H9 (cell line): ENCODE data around the gene PDE8A. TPM values are rescaled to one million over a fixed set of nuclear protein-coding genes. Genes with fewer than 3 reads are reported as not detected.
A peak's percentile ranks its signal among the peaks of the same experiment; 100 is the strongest.

Experiments used
- DNase-seq: peaks from one replicate; pipeline ENCODE4 v3.0.0-alpha.2; 2017
- H2AFZ ChIP-seq: one replicate; pipeline ENCODE4 v1.6.1; 2013; ENCODE audit warnings: mild to moderate bottlenecking, low read length, control low read depth, moderate library complexity
- H2AK5ac ChIP-seq: 2 replicates; pipeline ENCODE4 v1.6.1; 2013; ENCODE audit warnings: low read length, control low read depth, mixed read lengths; ENCODE audit not compliant: insufficient read length
- H2BK120ac ChIP-seq: one replicate; pipeline ENCODE4 v1.6.1; 2013; ENCODE audit warnings: low read depth, mild to moderate bottlenecking, low read length, control low read depth, inconsistent platforms; ENCODE audit not compliant: poor library complexity, severe bottlenecking
- H2BK12ac ChIP-seq: 2 replicates; pipeline ENCODE4 v1.6.1; 2013; ENCODE audit warnings: low read length, control low read depth, mixed read lengths, low read depth; ENCODE audit not compliant: insufficient read length
- H2BK15ac ChIP-seq: 2 replicates; pipeline ENCODE4 v1.6.1; 2013; ENCODE audit warnings: low read depth, low read length, control low read depth
- H2BK20ac ChIP-seq: one replicate; pipeline ENCODE4 v1.6.1; 2013; ENCODE audit warnings: low read depth, mild to moderate bottlenecking, low read length, control low read depth, inconsistent platforms; ENCODE audit not compliant: poor library complexity, severe bottlenecking
- H2BK5ac ChIP-seq: 2 replicates; pipeline ENCODE4 v1.6.1; 2013; ENCODE audit warnings: low read length, control low read depth, mixed read lengths; ENCODE audit not compliant: insufficient read length
- H3K14ac ChIP-seq: 2 replicates; pipeline ENCODE4 v1.6.1; 2013; ENCODE audit warnings: low read length, control low read depth; ENCODE audit not compliant: insufficient read depth
- H3K18ac ChIP-seq: 2 replicates; pipeline ENCODE4 v1.6.1; 2013; ENCODE audit warnings: low read depth, mild to moderate bottlenecking, mixed read lengths, low read length, control low read depth; ENCODE audit not compliant: insufficient read length
- H3K23ac ChIP-seq: 2 replicates; pipeline ENCODE4 v1.6.1; 2013; ENCODE audit warnings: low read length, control low read depth, mixed read lengths, low read depth; ENCODE audit not compliant: insufficient read length
- H3K23me2 ChIP-seq: 2 replicates; pipeline ENCODE4 v1.6.1; 2013; ENCODE audit warnings: low read depth, mild to moderate bottlenecking, mixed read lengths, low read length, control low read depth; ENCODE audit not compliant: insufficient read length, poor library complexity, severe bottlenecking
- H3K27ac ChIP-seq: 2 replicates; pipeline ENCODE4 v1.5.1; 2013; ENCODE audit warnings: low read length, control low read depth, mixed read lengths, low read depth; ENCODE audit not compliant: insufficient read length
- H3K27me3 ChIP-seq: 2 replicates; pipeline ENCODE4 v1.6.1; 2013; ENCODE audit warnings: low read length, control low read depth, inconsistent platforms; ENCODE audit not compliant: insufficient read depth
- H3K4ac ChIP-seq: 2 replicates; pipeline ENCODE4 v1.6.1; 2013; ENCODE audit warnings: low read depth, mild to moderate bottlenecking, control low read depth, inconsistent platforms, low read length, moderate library complexity
- H3K4me1 ChIP-seq: 2 replicates; pipeline ENCODE4 v1.6.1; 2013; ENCODE audit warnings: low read length, control low read depth, inconsistent platforms; ENCODE audit not compliant: insufficient read depth
- H3K4me2 ChIP-seq: 2 replicates; pipeline ENCODE4 v1.6.1; 2013; ENCODE audit warnings: low read length, control low read depth, mixed read lengths; ENCODE audit not compliant: insufficient read length, insufficient read depth
- H3K56ac ChIP-seq: 2 replicates; pipeline ENCODE4 v1.6.1; 2013; ENCODE audit warnings: low read depth, mild to moderate bottlenecking, mixed read lengths, low read length, control low read depth; ENCODE audit not compliant: insufficient read length
- H3K79me1 ChIP-seq: 2 replicates; pipeline ENCODE4 v1.6.1; 2013; ENCODE audit warnings: low read depth, mild to moderate bottlenecking, moderate library complexity, low read length, control low read depth, inconsistent platforms; ENCODE audit not compliant: insufficient read depth, poor library complexity, severe bottlenecking
- H3K79me2 ChIP-seq: 2 replicates; pipeline ENCODE4 v1.6.1; 2013; ENCODE audit warnings: low read length, control low read depth, inconsistent platforms; ENCODE audit not compliant: insufficient read depth
- H3K9ac ChIP-seq: 2 replicates; pipeline ENCODE4 v1.6.1; 2013; ENCODE audit warnings: low read length, control low read depth, mixed read lengths; ENCODE audit not compliant: insufficient read length; ENCODE audit errors: extremely low read depth
- H3K9me3 ChIP-seq: one replicate; pipeline ENCODE4 v1.6.1; 2013; ENCODE audit warnings: low read depth, low read length, inconsistent platforms; ENCODE audit not compliant: control insufficient read depth
- H3T11ph ChIP-seq: one replicate; pipeline ENCODE4 v1.6.1; 2013; ENCODE audit warnings: mild to moderate bottlenecking, low read length, control low read depth, inconsistent platforms
- H4K20me1 ChIP-seq: one replicate; pipeline ENCODE4 v1.6.1; 2013; ENCODE audit not compliant: control insufficient read depth, insufficient read length, insufficient read depth
- H4K5ac ChIP-seq: 2 replicates; pipeline ENCODE4 v1.6.1; 2013; ENCODE audit warnings: low read depth, mild to moderate bottlenecking, mixed read lengths, low read length, control low read depth; ENCODE audit not compliant: insufficient read length
- H4K8ac ChIP-seq: replicated peaks from 2 replicates; pipeline ENCODE4 v1.6.1; 2013; ENCODE audit warnings: low read length, control low read depth, mixed read lengths, low read depth; ENCODE audit not compliant: insufficient read length
- H4K91ac ChIP-seq: 2 replicates; pipeline ENCODE4 v1.6.1; 2013; ENCODE audit warnings: low read depth, mild to moderate bottlenecking, moderate library complexity, mixed read lengths, low read length, control low read depth; ENCODE audit not compliant: insufficient read length
- H3K27ac Mint-ChIP-seq, 3 experiments: 2 replicates in 2 of 3; 3 replicates in 1 of 3; pipeline ENCODE4 v1.8.0; 2020 to 2021; ENCODE audit warnings: mixed read lengths in 3 of 3, mild to moderate bottlenecking in 1 of 3, moderate library complexity in 1 of 3
- H3K27me3 Mint-ChIP-seq: 2 replicates; pipeline ENCODE4 v1.8.0; 2021; ENCODE audit warnings: low read depth, mild to moderate bottlenecking, moderate library complexity, mixed read lengths
- H3K36me3 Mint-ChIP-seq, 3 experiments: 2 replicates in 2 of 3; 3 replicates in 1 of 3; pipeline ENCODE4 v1.8.0; 2020 to 2021; ENCODE audit warnings: low read depth in 3 of 3, mixed read lengths in 3 of 3; ENCODE audit not compliant: insufficient read depth in 1 of 3
- H3K4me1 Mint-ChIP-seq, 2 experiments: 2 replicates each; pipeline ENCODE4 v1.8.0; 2020; ENCODE audit warnings: mixed read lengths in 2 of 2
- H3K4me3 Mint-ChIP-seq, 2 experiments: 2 replicates in 1 of 2; 3 replicates in 1 of 2; pipeline ENCODE4 v1.8.0; 2020 to 2021; ENCODE audit warnings: mild to moderate bottlenecking in 2 of 2, mixed read lengths in 2 of 2, moderate library complexity in 1 of 2
- H3K9me3 Mint-ChIP-seq, 2 experiments: 2 replicates in 1 of 2; 3 replicates in 1 of 2; pipeline ENCODE4 v1.8.0; 2020; ENCODE audit warnings: mild to moderate bottlenecking in 2 of 2, mixed read lengths in 2 of 2, moderate library complexity in 1 of 2
- CTCF ChIP-seq: fragments of 200-600 bp; sonication (generic); conservative IDR thresholded peaks from 3 replicates; pipeline ENCODE4 v1.8.0; 2021; ENCODE audit warnings: antibody characterized with exemption, mild to moderate bottlenecking
- WGBS: extraction: QIAGEN DNeasy Blood & Tissue Kit; methylation state at CpG from one replicate; pipeline ENCODE4 v1.1.7; 2013; ENCODE audit warnings: missing lambda C conversion rate, low lambda C conversion rate, mixed read lengths; ENCODE audit not compliant: insufficient read length; ENCODE audit errors: extremely low coverage; 5-methylcytosine and 5-hydroxymethylcytosine counted together
- total RNA-seq: library from RNA; stranded (reverse); gene quantifications from 2 replicates; pipeline ENCODE4 v1.2.1, GENCODE V29; 2021

The PDE8A gene
- total RNA-seq, 1 experiment from 2014 or later: 9.3 TPM

GRCh38 chr15:84961114-84961452 is 20.6 kb upstream of the PDE8A start:
- H3T11ph ChIP-seq: no peak overlapping the region
- H3K56ac ChIP-seq: no peak overlapping the region
- no peak overlapping the region for H3K4ac ChIP-seq
- H3K4me2 ChIP-seq: no peak overlapping the region
- H4K8ac ChIP-seq: no peak overlapping the region
- H3K4me1 Mint-ChIP-seq: peaks cover 24 to 32% of the 10 kb centered on the region in 2 experiments
- no peak overlapping the region for H3K14ac ChIP-seq
- H4K5ac ChIP-seq: no peak overlapping the region
- no CpG with 5 or more reads among the region's 3 CpGs for WGBS
- no peaks in the 10 kb centered on the region for H3K79me2 ChIP-seq
- no peaks in the 10 kb centered on the region for H3K79me1 ChIP-seq
- DNase-seq: no peak
- peaks cover 10 to 18% of the 10 kb centered on the region in 2 experiments; a peak in 4 of 5 replicates for H3K9me3 Mint-ChIP-seq
- peak overlapping the region; percentile 13 to 28 (median 27); a peak in 5 of 7 replicates for H3K27ac Mint-ChIP-seq
- peak overlapping the region; percentile 78 for H3K27ac ChIP-seq
- TF ChIP-seq CTCF: no peak
- H3K36me3 Mint-ChIP-seq: peaks cover 0 to 14% (median 7%) of the 10 kb centered on the region in 3 experiments; a peak in 6 of 7 replicates
- H3K23me2 ChIP-seq: no peaks in the 10 kb centered on the region
- peaks cover 5% of the 10 kb centered on the region for H3K9me3 ChIP-seq
- no peak overlapping the region for H2BK20ac ChIP-seq
- H4K91ac ChIP-seq: no peak overlapping the region
- peak overlapping the region; percentile 2 for H2AFZ ChIP-seq
- no peak overlapping the region for H2AK5ac ChIP-seq
- H3K23ac ChIP-seq: no peak overlapping the region
- H3K18ac ChIP-seq: no peak overlapping the region
- no peak overlapping the region for H2BK15ac ChIP-seq
- no peak overlapping the region for H2BK12ac ChIP-seq
- no peaks in the 10 kb centered on the region for H3K27me3 Mint-ChIP-seq
- H3K9ac ChIP-seq: no peak overlapping the region
- no peak overlapping the region for H2BK5ac ChIP-seq
- H4K20me1 ChIP-seq: no peaks in the 10 kb centered on the region
- H3K27me3 ChIP-seq: no peaks in the 10 kb centered on the region
- H3K4me3 Mint-ChIP-seq: no peak overlapping the region
- H3K4me1 ChIP-seq: peaks cover 2% of the 10 kb centered on the region
- no peak overlapping the region for H2BK120ac ChIP-seq
